Colonic mucosa (tissue), 4 donors: ENCODE data around the gene MXRA7. TPM values are rescaled to one million over a fixed set of nuclear protein-coding genes. Genes with fewer than 3 reads are reported as not detected.
A peak's percentile ranks its signal among the peaks of the same experiment; 100 is the strongest.
"Not testable (repeated sequence)": the region's sequence is repeated elsewhere in the genome, so short reads cannot be mapped to it uniquely, and the experiment has no call there.

ENCODE experiments used
- DNase-seq: peaks from one replicate; pipeline ENCODE4 v3.0.0-alpha.2; 2020
- H3K27ac ChIP-seq: fragments of 200-600 bp; one replicate; pipeline ENCODE4 v1.8.0; 2021
- H3K27me3 ChIP-seq: fragments of 200-600 bp; one replicate; pipeline ENCODE4 v1.8.0; 2021
- H3K36me3 ChIP-seq: fragments of 200-600 bp; one replicate; pipeline ENCODE4 v1.8.0; 2021
- H3K4me1 ChIP-seq: fragments of 200-600 bp; one replicate; pipeline ENCODE4 v1.8.0; 2021; ENCODE audit warnings: mild to moderate bottlenecking
- H3K4me3 ChIP-seq: fragments of 200-600 bp; one replicate; pipeline ENCODE4 v1.8.0; 2021
- H3K9ac ChIP-seq, 2 donors: one replicate each; pipeline ENCODE4 v1.7.0; 2013; ENCODE audit warnings: control low read depth in 2 of 2, low read depth in 2 of 2, low read length in 2 of 2
- H3K9me3 ChIP-seq: fragments of 200-600 bp; one replicate; pipeline ENCODE4 v1.8.0; 2021
- intact Hi-C: fragments of 100-400 bp; cut with DNase I; formaldehyde crosslinking; loops from one replicate; pipeline ENCODE4 v1.14.1; 2022
- total RNA-seq, 2 donors: library from RNA; stranded (reverse); fragmentation: NEBNext Ultra II Directional in 1 of 2; extraction: Animal tissue kit (Norgen Biotek cat#: 25700) in 1 of 2; gene quantifications; one replicate each; pipeline ENCODE4 v1.2.1, GENCODE V29; 2021
- TF ChIP-seq, protein P1 (sequence below): fragments of 200-600 bp; IDR thresholded peaks from one replicate; pipeline ENCODE4 v1.8.0; 2022; ENCODE audit warnings: antibody characterized with exemption, mild to moderate bottlenecking
- donor health status: healthy.
- donor health status: DM: no; HTN: no; CAD: no.
- donor health status: DM: no; HTN: no; CAD: no.

The MXRA7 gene
- total RNA-seq, 2 donors from 2014 or later = 20.3 to 39.3 TPM

DNA sequence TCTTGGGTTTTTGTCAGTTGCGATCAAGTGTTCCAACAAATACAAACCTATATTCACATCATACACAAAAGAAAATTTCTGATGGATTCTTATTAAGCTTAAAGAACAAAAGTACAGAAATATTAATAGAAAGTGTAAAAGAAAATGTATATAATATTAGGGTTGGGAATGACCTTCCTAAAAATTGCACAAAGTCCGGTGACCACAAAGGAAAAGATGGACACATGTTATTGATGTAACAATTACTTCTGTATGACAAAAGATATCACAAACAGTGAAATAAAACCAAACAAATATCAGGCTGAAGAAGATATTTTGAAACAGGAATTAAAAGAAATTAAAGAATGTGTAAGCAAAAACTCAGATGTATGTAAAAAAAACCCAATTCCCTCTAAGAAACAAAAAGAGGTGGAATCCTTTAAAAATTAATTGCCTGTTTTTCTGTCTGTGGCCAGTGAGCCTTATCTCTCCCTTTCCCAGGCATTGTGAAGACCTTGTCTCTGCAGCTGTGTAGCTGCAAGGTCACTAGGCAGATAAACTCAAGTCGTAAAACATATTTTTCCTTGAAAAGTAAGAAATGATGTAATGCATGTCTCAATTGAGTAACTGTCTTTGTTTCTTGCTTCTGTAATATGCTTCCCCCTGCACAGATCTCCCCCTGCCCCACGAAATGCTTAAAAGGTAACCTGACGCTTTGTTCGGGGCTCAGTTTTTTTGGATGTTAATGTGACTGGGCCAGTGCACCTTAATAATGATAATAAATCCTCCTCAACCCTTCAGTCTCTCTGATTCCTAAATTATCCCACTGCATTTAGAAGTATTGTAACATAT, 70.0 kb downstream of the MXRA7 start:
- Histone ChIP-seq H3K27me3 (no peaks in the 10 kb centered on the region), H3K9ac (peak overlapping the region; percentile 26 to 78), H3K9me3 (no peaks in the 10 kb centered on the region), H3K4me3 (peak overlapping the region; percentile 43), H3K4me1 (no peaks in the 10 kb centered on the region), H3K27ac (peak overlapping the region; percentile 37), H3K36me3 (no peaks in the 10 kb centered on the region)
- TF ChIP-seq, protein P1, sequence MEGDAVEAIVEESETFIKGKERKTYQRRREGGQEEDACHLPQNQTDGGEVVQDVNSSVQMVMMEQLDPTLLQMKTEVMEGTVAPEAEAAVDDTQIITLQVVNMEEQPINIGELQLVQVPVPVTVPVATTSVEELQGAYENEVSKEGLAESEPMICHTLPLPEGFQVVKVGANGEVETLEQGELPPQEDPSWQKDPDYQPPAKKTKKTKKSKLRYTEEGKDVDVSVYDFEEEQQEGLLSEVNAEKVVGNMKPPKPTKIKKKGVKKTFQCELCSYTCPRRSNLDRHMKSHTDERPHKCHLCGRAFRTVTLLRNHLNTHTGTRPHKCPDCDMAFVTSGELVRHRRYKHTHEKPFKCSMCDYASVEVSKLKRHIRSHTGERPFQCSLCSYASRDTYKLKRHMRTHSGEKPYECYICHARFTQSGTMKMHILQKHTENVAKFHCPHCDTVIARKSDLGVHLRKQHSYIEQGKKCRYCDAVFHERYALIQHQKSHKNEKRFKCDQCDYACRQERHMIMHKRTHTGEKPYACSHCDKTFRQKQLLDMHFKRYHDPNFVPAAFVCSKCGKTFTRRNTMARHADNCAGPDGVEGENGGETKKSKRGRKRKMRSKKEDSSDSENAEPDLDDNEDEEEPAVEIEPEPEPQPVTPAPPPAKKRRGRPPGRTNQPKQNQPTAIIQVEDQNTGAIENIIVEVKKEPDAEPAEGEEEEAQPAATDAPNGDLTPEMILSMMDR = no peak
- DNase-seq = no peak
- intact Hi-C loops = no loop called here

DNA sequence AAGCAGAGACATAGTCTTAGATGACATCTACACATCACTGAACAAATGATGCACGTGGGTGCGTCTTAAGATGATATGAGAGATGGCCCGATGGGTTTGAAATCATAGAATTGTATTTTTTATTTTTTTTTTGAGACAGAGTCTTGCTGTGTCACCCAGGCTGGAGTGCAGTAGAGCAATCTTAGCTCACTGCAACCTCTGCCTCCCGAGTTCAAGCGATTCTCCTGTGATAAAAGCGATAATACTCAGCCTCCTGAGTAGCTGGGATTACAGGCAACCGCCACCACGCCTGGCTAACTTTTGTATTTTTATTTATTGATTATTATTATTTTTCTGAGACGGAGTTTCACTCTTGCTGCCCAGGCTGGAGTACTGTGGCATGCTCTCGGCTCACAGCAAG, 72.5 kb downstream of the MXRA7 start:
- no peak for DNase-seq
- TF ChIP-seq, protein P1 = no peak
- peak overlapping the region; percentile 5 for H3K4me3 ChIP-seq
- no peak overlapping the region for H3K9ac ChIP-seq
- no peaks in the 10 kb centered on the region for H3K9me3 ChIP-seq
- intact Hi-C loops = no loop called here
- no peaks in the 10 kb centered on the region for H3K4me1 ChIP-seq
- H3K36me3 ChIP-seq = no peaks in the 10 kb centered on the region
- no peaks in the 10 kb centered on the region for H3K27me3 ChIP-seq
- no peak overlapping the region for H3K27ac ChIP-seq

- H3K4me1 ChIP-seq, H3K4me3 ChIP-seq, intact Hi-C loops, H3K9ac ChIP-seq, H3K36me3 ChIP-seq, H3K9me3 ChIP-seq, H3K27ac ChIP-seq, H3K27me3 ChIP-seq, DNase-seq: not testable (repeated sequence)
These were observed 74.1 kb downstream of the MXRA7 start for GRCh38 chr17:76636486-76637206.

- Histone ChIP-seq H3K27me3 (no peaks in the 10 kb centered on the region), H3K9me3 (no peaks in the 10 kb centered on the region), H3K27ac (no peak overlapping the region), H3K4me1 (no peaks in the 10 kb centered on the region), H3K9ac (no peak overlapping the region), H3K36me3 (no peaks in the 10 kb centered on the region), H3K4me3 (no peak overlapping the region)
- no peak for DNase-seq
- TF ChIP-seq, protein P1 = no peak
- intact Hi-C loops = no loop called here
These were observed 75.0 kb downstream of the MXRA7 start for GRCh38 chr17:76635659-76636360.

DNA sequence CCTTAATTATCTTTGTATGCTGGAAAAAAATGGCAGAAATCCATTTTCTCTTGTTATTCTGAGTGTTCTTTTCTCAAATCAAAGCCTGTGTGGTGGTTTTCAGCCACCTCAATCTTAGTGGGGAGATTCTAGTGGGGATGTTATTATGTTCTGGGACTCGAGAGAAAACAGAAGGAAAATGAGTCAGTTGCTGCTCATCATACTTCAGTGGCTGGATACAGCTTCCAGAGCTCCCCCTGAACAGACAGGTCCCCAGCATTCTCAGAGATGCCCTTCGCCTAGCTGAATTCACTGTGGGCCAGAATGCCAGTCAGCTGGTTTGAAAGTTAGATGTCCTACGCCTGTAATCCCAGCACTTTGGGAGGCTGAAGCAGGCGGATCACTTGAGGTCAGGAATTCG, 75.7 kb downstream of the MXRA7 start:
- no peaks in the 10 kb centered on the region for H3K36me3 ChIP-seq
- no peaks in the 10 kb centered on the region for H3K27me3 ChIP-seq
- H3K27ac ChIP-seq = no peak overlapping the region
- no peaks in the 10 kb centered on the region for H3K9me3 ChIP-seq
- TF ChIP-seq, protein P1 = no peak
- H3K4me1 ChIP-seq = no peaks in the 10 kb centered on the region
- no peak for DNase-seq
- no peak overlapping the region for H3K4me3 ChIP-seq
- intact Hi-C loops = no loop called here
- no peak overlapping the region for H3K9ac ChIP-seq
